IPS DF 4.7 (cell line): Measurements from ENCODE around the gene CCDC141.
"Not testable (repeated sequence)": the region's sequence is repeated elsewhere in the genome, so short reads cannot be mapped to it uniquely, and the experiment has no call there.

Experiments used
- DNase-seq: peaks from one replicate; pipeline ENCODE4 v3.0.0-alpha.2; 2013; ENCODE audit warnings: low spot score; ENCODE audit errors: extremely low read depth

Gene CCDC141

DNA sequence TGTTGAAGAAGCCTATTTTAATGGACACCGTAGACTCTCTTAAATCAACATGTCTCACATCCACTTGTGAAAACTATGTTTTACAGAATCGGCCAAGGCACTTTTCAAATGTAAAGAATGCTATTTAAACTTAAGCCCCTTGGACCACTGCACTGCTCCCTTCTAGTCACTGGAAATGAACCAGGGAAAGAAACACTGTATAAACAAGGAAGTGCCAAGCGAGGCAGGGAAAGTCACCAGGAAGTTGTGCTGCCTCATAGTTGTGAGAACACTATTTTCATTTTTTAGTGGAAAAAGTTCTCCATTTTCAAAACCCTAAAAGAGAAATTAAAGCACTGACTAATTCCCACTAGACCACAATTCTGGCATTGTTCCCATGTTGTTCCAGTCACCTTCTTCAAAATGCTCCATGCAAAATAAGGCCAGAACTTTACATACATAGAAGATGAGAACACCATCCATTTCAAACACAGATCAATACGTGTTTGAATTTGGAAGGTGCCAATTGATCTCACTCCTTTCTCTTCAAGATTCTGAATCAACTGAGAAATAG is 13.5 kb downstream of the CCDC141 start:
- DNase-seq, result no peak

DNA sequence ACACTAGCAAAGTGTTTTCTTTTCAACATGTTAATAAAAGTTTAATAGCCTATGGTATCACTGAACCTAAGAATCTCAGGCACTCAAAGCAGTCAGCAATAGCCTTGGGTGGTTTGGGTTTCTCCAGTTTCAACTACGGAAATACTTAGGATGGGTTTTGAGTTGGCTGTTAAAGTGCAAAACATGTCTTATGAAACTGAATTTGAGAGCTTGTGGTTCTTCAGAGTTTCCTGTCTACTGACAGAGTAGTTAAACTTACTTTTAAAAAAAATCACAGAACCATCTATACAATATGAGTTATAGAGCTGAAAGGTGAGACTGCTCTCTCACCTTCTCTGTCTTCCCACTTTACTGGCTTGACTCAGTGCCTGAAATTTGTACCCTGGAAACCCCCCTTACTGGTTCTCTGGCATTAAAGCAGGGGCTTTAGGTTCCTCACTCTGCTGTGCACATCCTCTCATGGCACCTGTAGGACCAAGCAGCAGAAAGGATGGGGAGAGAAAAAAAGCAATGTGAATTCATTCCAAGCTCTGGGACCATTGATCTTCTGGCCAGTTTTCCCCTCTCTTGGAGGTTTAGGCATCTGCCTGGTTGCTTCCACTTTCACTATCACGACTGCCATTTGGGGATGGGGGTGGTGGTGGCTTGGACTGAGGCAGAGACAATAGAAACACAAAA is 18.1 kb downstream of the CCDC141 start:
- no peak for DNase-seq

DNA sequence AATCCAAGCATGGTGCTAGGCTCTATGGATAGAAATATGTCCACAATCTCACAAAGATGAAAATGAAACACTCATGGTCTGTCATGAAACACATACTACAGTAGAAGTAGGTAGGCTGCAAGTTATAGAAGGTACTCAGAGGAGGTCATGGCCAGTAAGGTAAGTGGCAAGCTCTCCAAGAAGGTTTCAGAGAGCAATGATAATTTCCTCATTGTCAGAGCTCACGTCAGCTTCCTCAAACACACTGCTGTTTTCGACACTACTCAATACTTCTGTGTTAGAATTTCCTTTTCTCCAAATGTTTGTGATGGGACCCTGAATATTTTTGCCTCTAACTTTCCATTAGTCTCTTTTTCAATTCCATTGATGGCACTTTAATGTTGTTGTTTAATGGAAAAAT is 25.5 kb downstream of the CCDC141 start:
- DNase-seq, result no peak

DNA sequence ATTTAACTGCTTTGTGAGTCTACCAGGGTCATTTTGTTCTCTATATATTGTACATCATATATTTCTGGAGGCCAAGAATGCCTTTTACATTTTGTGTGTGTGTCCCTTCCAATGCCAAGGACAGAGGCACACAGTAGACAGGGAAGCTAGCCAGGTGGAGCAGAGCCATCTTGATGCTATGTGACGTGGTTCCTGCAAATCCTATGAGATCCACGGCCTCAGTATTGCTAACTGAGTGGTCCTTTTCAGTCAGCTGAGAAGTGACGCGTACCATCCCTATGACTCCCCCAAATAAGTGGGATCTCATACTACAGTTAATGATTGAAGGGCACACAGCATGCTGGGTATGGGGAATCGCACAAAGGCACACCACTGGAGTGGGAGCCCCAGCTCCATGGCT is 27.3 kb downstream of the CCDC141 start:
- no peak for DNase-seq

DNA sequence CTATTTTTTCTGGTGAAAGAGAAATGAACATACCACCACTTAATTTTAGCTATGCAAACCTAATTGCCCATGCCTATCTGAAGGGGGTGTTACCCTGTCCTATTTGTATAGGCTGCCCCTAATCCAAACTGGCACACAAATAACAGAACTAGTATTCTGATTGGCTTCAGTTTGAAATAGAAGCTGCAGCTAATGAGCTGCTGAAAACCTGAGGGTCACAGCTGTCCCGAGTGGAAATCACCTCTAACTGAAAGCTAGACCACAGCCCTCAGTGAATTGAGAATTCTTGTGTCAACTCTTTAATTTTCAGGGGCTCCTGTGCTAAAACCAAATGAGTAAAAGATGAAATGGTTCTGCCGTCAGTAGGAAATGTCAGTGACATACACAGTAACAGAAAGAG is 28.7 kb downstream of the CCDC141 start:
- no peak for DNase-seq

DNA sequence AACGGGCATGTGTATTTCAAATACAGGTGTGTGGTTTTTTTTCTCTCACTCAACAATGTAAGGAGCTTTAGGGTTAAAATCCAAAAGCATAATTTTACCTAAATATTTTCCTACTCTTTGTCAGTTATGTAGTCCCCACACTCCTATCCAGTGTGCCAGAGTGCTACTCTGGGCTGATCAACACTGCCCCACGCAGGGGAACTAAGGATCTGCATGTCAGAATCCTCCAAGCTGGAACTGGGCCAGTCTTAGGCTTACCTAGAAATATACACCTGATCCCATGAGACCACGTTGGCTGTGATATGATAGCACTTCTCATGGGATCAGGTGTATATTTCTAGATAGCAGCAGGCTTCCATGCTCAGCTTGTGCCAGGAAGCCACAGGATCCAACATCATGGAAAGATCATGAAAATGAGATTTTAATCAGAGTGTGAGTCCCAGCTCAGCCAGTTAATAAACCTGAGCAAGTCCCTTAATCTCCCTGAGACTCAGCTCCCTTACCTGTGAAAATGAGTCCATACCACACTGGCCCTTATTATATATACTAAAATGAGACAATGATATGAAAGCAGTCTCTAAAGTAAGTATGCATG is 29.7 kb downstream of the CCDC141 start:
- DNase-seq, result peak; percentile 25

DNA sequence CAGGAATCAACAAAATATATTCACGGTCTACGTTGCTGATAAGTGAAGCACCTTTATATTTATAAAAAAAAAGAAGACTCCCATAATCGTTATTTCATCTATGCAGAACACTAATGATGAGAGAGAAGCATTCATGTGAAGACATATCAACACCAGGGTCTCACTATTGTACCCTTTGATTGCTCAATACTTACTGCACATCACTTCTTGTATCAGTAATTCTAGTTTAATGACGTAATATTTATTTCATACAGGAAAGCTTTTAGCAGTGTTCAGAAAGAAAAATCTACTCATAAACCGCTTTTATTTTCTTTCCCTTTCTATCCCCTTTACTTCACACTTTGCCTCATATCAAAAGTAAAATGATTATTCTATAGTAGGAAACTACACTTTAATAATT is 30.7 kb downstream of the CCDC141 start:
- no peak for DNase-seq

DNA sequence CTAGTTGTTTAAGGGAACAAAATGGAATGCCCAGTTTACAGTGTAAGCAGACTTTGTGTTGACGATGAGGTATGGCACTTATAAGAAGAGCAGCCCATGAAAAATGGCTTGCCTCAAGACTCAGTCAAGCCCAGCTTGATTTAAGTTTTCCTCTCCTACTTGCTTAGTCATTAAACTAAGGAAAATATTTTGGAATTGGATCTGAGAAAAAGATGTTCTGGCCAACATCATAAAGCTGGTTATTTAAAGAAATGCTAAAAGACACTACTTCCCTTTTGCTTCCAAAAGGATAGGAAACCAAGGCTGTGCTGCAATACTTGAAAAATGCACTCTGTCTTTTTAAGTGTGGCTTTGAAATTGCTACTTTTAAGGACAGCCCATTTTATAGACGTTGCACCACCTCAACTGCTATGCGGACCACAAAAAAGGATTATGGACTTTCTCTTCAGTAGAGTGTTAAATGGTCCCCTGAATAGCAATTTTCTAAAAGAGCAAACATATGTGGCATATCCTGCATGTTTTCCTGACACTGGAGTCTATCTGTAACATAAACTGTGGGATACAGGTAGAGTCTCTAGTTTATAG is 32.1 kb downstream of the CCDC141 start:
- no peak for DNase-seq

DNA sequence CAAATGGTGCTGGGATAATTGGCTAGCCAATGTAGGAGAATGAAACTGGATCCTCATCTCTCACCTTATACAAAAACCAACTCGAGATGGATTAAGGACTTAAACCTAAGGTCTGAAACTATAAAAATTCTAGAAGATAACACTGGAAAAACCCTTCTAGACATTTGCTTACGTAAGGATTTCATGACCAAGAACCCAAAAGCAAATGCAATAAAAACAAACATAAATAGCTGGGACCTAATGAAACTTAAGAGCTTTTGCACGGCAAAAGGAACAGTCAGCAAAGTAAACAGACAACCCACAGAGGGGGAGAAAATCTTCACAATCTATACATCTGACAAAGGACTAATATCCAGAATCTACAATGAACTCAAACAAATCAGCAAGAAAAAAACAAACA is 35.7 kb downstream of the CCDC141 start:
- DNase-seq, result not testable (repeated sequence)

DNA sequence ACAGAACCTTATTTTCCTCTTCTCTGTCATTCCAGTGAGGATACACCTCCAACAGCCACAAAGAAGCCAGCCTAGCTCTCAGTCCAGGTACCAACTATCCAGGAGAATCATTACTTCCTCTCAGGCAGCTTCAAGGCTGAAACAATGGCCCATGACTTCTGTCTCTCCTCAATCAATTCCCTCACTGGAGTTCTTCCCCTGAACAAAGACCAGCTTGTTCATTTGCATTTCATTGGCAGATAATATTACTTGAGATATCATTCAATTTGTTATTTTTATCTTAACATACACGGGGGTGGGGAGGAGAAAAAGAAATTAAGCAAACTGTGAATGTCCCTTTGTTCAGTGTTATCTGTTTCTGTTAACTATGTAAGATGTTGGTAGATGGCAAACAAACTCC is 44.0 kb downstream of the CCDC141 start:
- no peak for DNase-seq

DNA sequence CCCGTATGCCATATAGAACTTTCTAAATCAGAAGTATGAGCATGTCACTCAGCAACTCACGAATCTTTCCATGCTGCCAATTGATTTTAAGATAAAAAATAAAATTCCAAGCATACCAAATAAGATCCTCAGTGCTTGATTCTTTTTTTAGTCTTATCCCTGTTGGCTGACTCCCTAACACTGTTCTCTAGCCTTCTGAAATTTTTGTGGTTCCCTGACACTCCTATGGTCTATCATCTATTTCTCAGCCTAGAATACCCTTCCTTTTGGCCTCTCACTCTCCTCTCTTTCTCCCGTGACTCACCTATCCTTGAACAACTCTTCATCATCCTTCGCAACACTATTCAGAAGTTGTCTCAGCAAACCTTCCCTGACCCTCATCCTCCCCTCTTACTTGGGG is 50.5 kb downstream of the CCDC141 start:
- no peak for DNase-seq

DNA sequence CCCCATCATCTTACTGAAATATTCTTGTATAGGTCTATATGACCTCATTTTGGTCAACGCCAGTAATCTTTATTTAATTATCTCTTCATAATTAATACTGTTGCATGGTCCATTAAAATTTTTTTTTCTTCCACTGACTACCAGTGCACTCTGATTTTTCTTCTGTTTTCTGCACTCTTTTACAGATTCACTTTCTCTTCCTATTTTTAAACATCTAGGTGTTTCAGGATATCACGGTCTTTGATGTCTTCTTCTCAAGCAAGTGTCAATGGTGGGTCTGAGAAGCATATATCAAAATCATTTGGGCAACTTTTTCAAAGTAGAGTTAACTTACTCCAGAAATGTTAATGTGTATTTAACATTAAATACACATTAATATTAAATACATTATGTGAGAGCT is 51.4 kb downstream of the CCDC141 start:
- no peak for DNase-seq

DNA sequence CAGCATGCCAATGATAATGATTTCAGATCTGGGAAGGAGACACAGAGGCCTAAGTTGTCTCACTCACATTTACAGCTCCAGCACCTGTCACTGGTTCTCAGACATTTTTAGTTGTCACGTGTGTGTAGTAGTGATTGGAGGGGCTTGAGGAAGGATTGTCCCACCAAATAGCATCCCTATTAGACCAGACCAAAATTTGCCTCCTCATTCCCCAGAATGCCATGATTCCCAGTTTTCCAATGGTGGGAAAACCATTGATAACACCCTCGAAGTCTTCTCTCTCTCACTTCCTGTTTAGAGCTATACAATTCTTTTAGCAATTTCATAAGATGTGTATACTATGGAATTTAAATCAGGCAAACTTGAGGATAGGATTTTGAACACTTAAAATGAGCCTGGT is 52.5 kb downstream of the CCDC141 start:
- DNase-seq, result no peak

DNA sequence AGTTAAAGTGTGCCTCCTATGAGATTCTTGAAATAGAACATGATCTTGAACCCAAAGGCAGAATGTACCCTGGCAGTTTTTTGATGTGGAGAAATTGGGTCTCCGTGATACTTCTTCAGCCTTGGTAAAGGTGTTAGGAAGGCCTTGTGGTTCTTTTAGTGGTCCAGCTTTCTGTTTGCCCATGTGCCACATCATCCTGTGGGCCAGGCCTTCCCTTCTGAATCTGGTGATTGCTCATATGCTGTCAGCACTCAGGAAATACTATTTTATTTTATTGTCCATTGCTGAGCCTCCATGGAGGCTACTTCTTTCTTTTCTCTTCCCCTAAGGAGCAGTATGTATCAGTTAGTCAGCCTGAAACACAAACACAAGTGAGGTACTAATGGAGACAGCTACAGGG is 52.9 kb downstream of the CCDC141 start:
- DNase-seq, result no peak

DNA sequence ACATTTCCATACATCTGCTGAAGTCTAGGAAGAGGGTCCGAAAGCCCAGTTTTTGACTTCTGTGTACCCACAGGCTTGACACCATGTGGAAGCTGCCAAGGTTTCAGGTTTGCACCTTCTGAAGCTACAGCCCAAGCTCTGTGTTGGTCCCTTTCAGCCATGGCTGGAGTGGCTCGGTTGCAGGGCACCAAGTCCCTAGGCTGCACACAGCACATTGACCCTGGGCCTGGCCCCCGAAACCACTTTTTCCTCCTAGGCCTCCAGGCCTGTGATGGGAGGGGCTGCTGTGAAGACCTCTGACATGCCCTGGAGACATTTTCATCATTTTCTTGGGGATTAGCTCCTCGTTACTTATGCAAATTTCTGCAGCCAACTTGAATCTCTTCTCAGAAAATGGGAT is 55.7 kb downstream of the CCDC141 start:
- no peak for DNase-seq

DNA sequence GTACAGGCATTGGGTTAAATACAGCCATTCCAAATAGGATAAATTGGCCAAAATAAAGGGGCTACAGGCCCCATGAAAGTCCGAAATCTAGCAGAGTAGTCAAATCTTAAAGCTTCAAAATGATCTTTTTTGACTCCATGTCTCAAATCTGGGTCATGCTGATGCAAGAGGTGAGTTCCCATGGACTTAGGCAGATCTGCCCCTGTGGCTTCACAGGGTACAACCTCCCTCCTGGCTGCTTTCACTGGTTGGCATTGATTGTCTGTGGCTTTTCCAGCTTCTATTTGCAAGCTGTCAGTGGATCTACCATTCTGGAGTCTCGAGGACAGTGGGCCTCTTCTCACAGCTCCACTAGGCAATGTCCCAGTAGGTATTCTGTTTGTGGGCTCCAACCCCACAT is 56.1 kb downstream of the CCDC141 start:
- no peak for DNase-seq

DNA sequence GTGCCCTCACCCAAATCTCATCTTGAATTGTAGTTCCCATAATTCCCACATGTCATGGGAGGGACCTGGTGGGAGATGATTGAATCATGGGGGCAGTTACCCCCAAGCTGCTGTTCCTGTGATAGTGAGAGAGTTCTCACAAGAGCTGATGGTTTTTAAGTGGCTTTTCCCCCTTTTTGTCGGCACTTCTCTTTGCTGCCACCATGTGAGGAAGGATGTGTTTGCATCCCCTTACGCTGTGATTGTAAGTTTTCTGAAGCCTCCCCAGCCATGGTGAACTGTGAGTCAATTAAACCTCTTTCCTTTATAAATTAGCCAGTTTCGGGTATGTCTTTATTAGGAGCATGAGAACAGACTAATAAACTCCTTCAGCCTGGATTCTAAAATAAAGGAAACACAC is 57.2 kb downstream of the CCDC141 start:
- peak; percentile 16 for DNase-seq

DNA sequence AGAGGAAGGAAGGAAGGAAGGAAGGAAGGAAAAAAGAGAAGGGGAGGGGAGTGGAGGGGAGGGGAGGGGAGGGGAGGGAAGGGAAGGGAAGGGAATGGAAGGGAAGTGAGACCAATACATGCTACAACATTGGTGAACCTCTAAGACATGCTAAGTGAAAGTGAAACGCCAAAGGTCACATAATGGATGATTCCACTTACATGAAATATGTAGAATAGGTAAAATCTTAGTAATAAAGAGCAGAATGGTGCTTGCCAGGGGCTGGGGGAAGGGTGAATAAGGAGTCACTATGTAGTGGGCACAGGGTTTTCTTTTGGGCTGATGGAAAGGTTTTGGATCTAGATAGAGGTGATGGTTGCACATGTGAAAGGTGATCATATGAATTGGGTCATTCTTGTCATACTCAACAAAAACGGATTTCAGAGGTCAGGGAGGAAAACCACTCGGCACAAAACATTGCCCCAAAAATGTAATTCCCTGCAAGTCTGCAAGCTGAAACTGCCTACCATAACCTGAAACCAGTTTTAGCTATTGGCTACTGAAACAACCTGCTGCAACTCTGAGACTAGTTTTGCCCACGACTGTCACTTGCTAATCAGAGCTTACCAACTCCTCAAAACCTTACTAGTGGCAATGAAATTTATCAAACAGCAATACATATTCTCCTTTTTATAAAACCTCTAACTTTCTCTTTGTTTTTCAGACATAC is 59.2 kb downstream of the CCDC141 start:
- no peak for DNase-seq

DNA sequence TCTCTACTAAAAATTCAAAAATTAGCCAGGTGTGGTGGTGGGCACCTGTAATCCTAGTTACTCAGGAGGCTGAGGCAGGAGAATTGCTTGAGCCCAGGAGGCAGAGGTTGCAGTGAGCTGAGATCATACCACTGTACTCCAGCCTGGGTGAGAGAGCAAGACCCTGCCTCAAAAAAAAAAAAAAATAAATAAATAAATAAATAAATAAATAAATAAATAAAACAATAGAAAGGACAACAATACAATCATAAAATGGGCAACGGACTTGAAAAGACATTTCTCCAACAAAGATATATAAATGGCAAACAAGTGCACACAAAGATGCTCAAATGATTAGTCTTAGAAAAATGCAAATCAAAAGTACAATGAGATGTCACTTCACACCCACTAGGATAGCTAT is 60.5 kb downstream of the CCDC141 start:
- DNase-seq, result not testable (repeated sequence)

DNA sequence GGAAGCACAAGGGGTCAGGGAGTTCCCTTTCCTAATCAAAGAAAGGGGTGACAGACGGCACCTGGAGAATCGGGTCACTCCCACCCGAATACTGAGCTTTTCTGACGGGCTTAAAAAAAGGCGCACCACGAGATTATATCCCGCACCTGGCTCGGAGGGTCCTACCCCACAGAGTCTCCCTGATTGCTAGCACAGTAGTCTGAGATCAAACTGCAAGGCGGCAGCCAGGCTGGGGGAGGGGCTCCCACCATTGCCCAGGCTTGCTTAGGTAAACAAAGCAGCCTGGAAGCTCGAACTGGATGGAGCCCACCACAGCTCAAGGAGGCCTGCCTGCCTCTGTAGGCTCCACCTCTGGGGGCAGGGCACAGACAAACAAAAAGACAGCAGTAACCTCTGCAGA is 67.3 kb downstream of the CCDC141 start:
- not testable (repeated sequence) for DNase-seq

DNA sequence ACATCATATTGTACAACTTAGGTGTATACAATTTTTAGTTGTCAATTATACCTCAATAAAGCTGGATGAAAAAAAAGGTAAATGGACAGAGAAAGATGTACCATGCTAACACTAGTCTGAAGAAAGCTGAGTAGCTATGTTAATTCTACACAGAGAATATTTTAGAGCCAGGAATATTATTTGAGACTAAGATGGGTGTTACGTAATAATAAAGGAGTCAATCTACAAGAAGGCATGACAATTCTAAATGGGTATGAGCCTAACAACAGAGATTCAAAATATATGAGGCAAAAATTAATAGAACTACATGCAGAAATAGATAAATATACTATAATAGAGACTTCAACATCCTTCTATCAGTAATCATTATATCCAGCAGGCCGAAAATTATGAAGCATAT is 69.1 kb downstream of the CCDC141 start:
- DNase-seq, result no peak

DNA sequence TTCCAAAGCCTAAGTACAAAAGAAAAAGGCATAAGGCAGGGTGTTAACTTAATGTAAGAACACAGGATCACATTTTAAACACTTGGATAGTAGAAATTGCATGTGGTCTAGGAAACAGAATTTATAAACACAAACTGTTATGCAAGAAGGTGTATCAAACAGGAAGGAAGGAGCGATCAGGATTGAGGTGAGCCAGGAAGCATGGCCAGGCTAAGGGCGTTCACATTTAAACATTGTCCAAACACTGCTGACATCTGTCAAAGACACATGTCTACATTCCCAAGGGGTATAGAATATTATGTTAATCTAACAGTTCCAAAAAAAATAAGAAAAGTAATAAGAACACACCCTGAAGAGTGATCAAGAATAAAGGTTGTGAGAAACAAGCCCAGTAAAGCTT is 71.3 kb downstream of the CCDC141 start:
- no peak for DNase-seq
